GM12873 (cell line): ENCODE measurements around the gene ZNF668.

Experiments used
- CTCF ChIP-seq: IDR thresholded peaks from 2 replicates; pipeline ENCODE4 v1.5.1; 2012; ENCODE audit warnings: low read depth, mild to moderate bottlenecking, moderate library complexity, low read length, control low read depth; ENCODE audit not compliant: insufficient read depth; ENCODE audit errors: missing control alignments

The ZNF668 gene

GRCh38 chr16:31081428-31082351 is 7.7 kb upstream of the ZNF668 start:
- no peak for TF ChIP-seq CTCF

DNA sequence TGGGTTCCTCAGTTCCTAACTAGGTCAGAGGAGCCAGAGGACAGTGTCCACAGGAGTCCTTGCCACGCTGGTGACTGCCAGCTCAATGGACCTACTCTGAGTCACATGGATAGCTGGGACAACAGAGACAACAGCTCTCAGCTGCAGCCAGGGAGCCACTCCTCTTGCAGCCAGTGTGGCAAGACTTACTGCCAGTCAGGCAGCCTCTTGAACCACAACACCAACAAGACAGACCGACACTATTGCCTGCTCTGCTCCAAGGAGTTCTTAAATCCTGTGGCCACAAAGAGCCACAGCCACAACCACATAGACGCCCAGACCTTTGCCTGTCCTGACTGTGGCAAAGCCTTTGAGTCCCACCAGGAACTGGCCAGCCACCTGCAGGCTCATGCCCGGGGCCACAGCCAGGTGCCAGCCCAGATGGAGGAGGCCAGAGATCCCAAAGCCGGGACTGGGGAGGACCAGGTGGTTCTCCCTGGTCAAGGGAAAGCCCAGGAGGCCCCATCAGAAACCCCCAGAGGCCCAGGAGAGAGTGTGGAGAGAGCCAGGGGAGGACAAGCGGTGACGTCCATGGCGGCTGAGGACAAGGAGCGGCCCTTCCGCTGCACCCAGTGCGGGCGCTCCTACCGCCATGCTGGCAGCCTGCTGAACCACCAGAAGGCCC is 6.8 kb upstream of the ZNF668 start:
- TF ChIP-seq CTCF: no peak

- TF ChIP-seq CTCF: no peak
Observed at GRCh38 chr16:31080035-31080629, 6.1 kb upstream of the ZNF668 start.

GRCh38 chr16:31079342-31079944 is 5.4 kb upstream of the ZNF668 start:
- TF ChIP-seq CTCF: no peak

DNA sequence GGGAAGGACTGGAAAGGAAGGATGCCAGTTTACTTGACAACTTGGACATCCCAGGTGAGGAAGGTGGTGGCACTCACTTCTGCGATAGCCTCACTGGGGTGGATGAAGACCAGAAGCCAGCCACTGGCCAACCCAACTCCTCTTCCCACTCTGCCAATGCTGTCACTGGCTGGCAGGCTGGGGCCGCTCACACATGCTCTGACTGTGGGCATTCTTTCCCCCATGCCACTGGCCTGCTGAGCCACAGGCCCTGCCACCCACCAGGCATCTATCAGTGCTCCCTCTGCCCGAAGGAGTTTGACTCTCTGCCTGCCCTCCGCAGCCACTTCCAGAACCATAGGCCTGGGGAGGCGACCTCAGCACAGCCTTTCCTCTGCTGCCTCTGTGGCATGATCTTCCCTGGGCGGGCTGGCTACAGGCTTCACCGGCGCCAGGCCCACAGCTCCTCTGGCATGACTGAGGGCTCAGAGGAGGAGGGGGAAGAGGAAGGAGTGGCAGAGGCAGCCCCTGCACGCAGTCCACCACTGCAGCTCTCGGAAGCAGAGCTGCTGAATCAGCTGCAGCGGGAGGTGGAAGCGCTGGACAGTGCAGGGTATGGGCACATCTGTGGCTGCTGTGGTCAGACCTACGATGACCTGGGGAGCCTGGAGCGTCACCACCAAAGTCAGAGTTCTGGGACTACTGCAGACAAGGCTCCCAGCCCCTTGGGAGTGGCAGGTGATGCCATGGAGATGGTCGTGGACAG is 4.7 kb upstream of the ZNF668 start:
- no peak for TF ChIP-seq CTCF

GRCh38 chr16:31077592-31078396 is 3.8 kb upstream of the ZNF668 start:
- TF ChIP-seq CTCF: peak; percentile 23
